ENCODE results near the gene DEGS1.

DEGS1 gene

GRCh38 chr1:224216382-224216781 is 33.3 kb downstream of the DEGS1 start:
- no peak for DNase-seq (ENCODE audit: low spot score)

DNA sequence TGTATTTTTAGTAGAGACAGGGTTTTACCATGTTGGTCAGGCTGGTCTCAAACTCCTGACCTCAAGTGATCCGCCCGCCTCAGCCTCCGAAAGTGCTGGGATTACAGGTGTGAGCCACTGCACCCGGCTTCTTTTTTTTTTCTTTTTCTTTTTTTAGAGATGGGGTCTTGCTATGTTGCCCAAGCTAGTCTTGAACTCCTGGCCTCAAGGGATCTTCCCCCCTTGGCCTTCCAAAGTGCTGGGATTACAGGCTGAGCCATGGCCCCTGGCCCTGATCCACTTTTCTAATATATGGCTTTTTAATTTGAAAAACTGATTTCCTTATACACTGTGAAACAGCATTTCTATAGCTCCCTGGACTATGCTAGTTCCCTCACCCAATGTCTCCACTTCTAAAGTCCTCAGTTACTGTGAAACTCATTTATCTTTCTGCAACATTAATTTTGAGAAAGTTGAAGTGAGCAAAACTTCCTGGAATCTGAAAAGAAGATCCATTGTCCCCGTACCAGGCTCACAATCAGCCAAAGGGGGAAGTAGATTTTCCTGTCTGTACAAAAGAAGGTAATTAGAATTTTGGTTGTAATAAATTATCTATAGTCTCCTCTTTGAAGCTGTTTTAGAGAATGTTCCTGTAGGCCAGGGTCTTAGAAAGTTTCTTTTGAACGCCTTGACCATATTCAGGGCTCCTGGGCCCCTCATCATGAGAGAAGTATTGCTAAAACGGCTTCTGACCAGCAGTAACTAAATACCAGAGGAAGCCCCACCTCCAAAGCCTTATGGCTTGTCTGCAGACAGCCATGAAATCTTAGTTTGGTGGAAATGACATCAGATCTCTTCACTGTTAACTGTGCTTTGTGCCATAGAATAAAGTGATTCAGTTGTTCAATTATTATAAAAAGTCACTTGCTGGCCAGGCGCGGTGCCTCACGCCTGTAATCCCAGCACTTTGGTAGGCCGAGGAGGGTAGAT is 34.9 kb downstream of the DEGS1 start:
- DNase-seq (ENCODE audit: low spot score), result no peak

DNA sequence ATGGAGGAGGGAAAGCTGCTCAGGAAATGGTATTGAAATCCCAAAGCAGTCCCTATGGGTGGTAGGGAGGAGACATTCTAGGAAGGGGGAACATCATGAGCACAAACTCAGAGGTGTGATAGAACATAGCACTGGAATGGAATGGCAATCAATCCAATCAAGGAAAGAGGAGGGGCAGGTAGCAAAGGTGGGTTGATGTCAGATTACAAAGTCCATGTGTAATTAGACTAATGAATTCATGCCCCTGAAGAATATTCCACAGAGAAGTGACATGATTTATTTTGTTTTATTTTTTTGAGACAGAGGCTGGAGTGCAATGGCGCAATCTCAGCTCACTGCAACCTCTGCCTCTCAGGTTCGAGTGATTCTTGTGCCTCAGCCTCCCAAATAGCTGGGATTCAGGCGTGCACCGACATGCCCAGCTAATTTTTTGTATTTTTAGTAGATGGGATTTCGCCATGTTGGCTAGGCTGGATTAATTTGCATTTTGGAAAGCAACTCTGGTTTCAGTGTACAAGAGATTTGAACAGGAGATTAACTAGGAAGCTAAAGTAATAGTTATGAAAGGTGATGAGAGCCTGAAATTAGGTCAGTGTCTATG is 36.1 kb downstream of the DEGS1 start:
- DNase-seq (ENCODE audit: low spot score), result no peak

- no peak for DNase-seq (ENCODE audit: low spot score)
Measured at GRCh38 chr1:224219612-224220059, 36.6 kb downstream of the DEGS1 start.

GRCh38 chr1:224223819-224224714 is 41.0 kb downstream of the DEGS1 start:
- DNase-seq (ENCODE audit: low spot score), result no peak

- DNase-seq (ENCODE audit: low spot score), result no peak
Measured at GRCh38 chr1:224226849-224227502, 43.9 kb downstream of the DEGS1 start.

- DNase-seq (ENCODE audit: low spot score), result no peak
Measured at GRCh38 chr1:224234017-224234416, 51.0 kb downstream of the DEGS1 start.

DNA sequence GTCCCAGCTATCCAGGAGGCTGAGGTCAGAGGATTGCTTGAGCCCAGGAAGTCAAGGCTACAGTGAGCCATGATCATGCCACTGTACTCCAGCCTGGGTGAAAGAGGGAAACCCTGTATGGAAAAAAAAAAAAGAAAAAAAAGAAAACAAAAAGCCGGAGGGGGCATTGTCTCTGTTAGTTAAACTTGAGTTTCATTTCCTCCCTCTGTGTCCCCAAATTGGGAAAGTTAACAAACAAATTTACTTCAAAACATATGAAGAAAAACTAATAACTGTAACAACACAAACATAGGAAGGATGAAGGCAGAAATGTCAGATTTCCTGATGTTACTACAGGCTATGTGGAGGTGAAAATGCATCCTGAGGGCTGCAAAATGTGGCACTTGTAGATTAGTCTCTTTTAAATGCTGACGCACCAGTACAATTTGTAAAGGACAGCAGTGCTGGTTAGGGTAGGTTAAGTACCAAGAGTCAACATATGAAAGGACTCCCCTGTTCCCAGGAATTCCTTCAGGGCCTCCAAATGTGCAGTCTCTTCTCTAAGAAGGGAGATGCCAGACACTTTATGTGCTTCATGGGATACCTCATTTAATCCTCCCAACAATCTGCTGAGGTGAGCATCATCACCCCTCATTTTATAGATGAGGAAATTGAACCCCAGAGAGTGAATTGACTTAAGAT is 52.9 kb downstream of the DEGS1 start:
- no peak for DNase-seq (ENCODE audit: low spot score)

GRCh38 chr1:224237119-224237881 is 54.3 kb downstream of the DEGS1 start:
- DNase-seq (ENCODE audit: low spot score), result no peak

DNA sequence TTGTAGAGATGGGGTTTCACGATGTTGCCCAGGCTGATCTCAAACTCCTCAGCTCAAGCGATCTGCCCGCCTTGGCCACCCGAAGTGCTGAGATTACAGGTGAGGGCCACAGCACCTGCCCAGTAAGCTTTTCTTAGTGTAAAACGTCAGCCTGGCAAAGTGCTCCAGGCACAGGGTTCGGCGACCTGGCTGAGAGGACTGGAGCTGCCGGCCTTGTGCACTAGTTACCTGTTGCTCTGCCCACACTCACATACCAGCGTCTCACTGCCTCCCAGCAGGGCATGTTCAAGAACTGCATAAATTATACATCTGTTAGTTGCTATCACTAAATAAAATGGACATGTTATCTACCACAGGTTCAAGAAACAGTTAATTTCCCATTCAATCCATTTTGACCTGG is 55.2 kb downstream of the DEGS1 start:
- no peak for DNase-seq (ENCODE audit: low spot score)

GRCh38 chr1:224238756-224239155 is 55.7 kb downstream of the DEGS1 start:
- DNase-seq (ENCODE audit: low spot score), result no peak

Data from HuH-7 (cell line).